ENCODE data around the gene DYRK1A. TPM values are rescaled to one million over a fixed set of nuclear protein-coding genes. Genes with fewer than 3 reads are reported as not detected.

The DYRK1A gene
- total and polyA plus RNA-seq, 10 of the 15 experiments (the other 5 are each of a cell fraction or from before 2014, with no cell fraction given) = 2.4 to 68.6 (median 30.7) TPM

- no peaks in the 10 kb centered on the region for H3K4me1 ChIP-seq (ENCODE audit: control insufficient read depth, insufficient read depth, low read length)
- RAD21 ChIA-PET (ENCODE audit: unreplicated experiment) = no interaction called here
- H3K27ac ChIP-seq (ENCODE audit: control insufficient read depth, insufficient read depth) = no peak overlapping the region
- intact Hi-C loops (cut with micrococcal nuclease; ENCODE audit: unreplicated experiment) (no loop called here), in situ Hi-C loops (cut with MboI) (no loop called here)
- 100% methylated on average over 3 of the region's 3 CpGs for WGBS (ENCODE audit: insufficient coverage, insufficient replicate concordance, low lambda C conversion rate, missing lambda C conversion rate)
- H2AFZ ChIP-seq (ENCODE audit: control insufficient read depth, low read depth, low read length) = no peak overlapping the region
- peaks cover 11% of the 10 kb centered on the region for H4K20me1 ChIP-seq (ENCODE audit: control insufficient read depth, insufficient read depth)
- CTCF ChIA-PET = no interaction called here
- peaks cover 89% of the 10 kb centered on the region for H3K79me2 ChIP-seq (ENCODE audit: control insufficient read depth, insufficient read depth, low read length)
- POLR2A ChIA-PET = no interaction called here
- no TSS peak for BruUV-seq (replicated peaks)
- ATAC-seq (no peak), FAIRE-seq (no peak), DNase-seq (ENCODE audit: low read depth, low spot score) (no peak)
- H3K9me3 ChIP-seq (replicated peaks; ENCODE audit: control insufficient read depth, insufficient read depth, low read length) = no peaks in the 10 kb centered on the region; the same call in 2 of the 3 replicates
- H3K27me3 ChIP-seq (replicated peaks in 1 of 2; ENCODE audit: control insufficient read depth in 2 of 2, insufficient read depth in 2 of 2, low read length in 1 of 2) = no peaks in the 10 kb centered on the region
- H3K4me2 ChIP-seq (ENCODE audit: control insufficient read depth, insufficient read depth) = no peak overlapping the region
- no peak overlapping the region for H3K4me3 ChIP-seq
- H3K36me3 ChIP-seq (ENCODE audit: control insufficient read depth in 2 of 2, insufficient read depth in 2 of 2, low read length in 1 of 2) = peaks cover 2 to 4% of the 10 kb centered on the region in 2 experiments; a peak in 3 of 4 replicates
- no peak overlapping the region for H3K9ac ChIP-seq (ENCODE audit: control insufficient read depth, insufficient read depth, low read length)
- SMC1A ChIA-PET (ENCODE audit: uncharacterized antibody, unreplicated experiment) = no interaction called here
- no peak for TF ChIP-seq CBX3 (IDR thresholded peaks at IDR 0.05; ENCODE audit: borderline replicate concordance, low read depth)
- no peak for TF ChIP-seq NBN (IDR thresholded peaks at IDR 0.05)
- TF ChIP-seq ZNF207 (IDR thresholded peaks at IDR 0.05; ENCODE audit: borderline replicate concordance) = no peak
- no peak for TF ChIP-seq CHD1 (IDR thresholded peaks at IDR 0.05; ENCODE audit: low read depth, low read length)
- TF ChIP-seq NKRF (conservative IDR thresholded peaks at IDR 0.05) = no peak
- TF ChIP-seq ASH2L (IDR thresholded peaks at IDR 0.05; ENCODE audit: borderline replicate concordance, low read depth) = no peak
These were observed 27.2 kb downstream of the DYRK1A start for GRCh38 chr21:37393786-37394185.

- BruUV-seq (replicated peaks) = no TSS peak
- peaks cover 9% of the 10 kb centered on the region; the same call in 1 of the 2 replicates for H4K20me1 ChIP-seq (ENCODE audit: control insufficient read depth, insufficient read depth)
- peaks cover 93% of the 10 kb centered on the region for H3K79me2 ChIP-seq (ENCODE audit: control insufficient read depth, insufficient read depth, low read length)
- FAIRE-seq (no peak), ATAC-seq (no peak), DNase-seq (ENCODE audit: low read depth, low spot score) (no peak)
- in situ Hi-C loops (cut with MboI) = no loop called here
- RAD21 ChIA-PET (ENCODE audit: unreplicated experiment) = no interaction called here
- no peak overlapping the region for H3K4me2 ChIP-seq (ENCODE audit: control insufficient read depth, insufficient read depth)
- SMC1A ChIA-PET (ENCODE audit: uncharacterized antibody, unreplicated experiment) = no interaction called here
- POLR2A ChIA-PET = no interaction called here
- H3K36me3 ChIP-seq (ENCODE audit: control insufficient read depth in 2 of 2, insufficient read depth in 2 of 2, low read length in 1 of 2) = peaks cover 2 to 4% of the 10 kb centered on the region in 2 experiments; a peak in 3 of 4 replicates
- no peak overlapping the region for H3K27ac ChIP-seq (ENCODE audit: control insufficient read depth, insufficient read depth)
- peaks cover 4% of the 10 kb centered on the region for H3K9me3 ChIP-seq (replicated peaks; ENCODE audit: control insufficient read depth, insufficient read depth, low read length)
- intact Hi-C loops (cut with micrococcal nuclease; ENCODE audit: unreplicated experiment) = no loop called here
- H2AFZ ChIP-seq (ENCODE audit: control insufficient read depth, low read depth, low read length) = no peak overlapping the region
- H3K4me3 ChIP-seq = no peak overlapping the region
- H3K27me3 ChIP-seq (replicated peaks in 1 of 2; ENCODE audit: control insufficient read depth in 2 of 2, insufficient read depth in 2 of 2, low read length in 1 of 2) = no peaks in the 10 kb centered on the region
- no peak overlapping the region for H3K9ac ChIP-seq (ENCODE audit: control insufficient read depth, insufficient read depth, low read length)
- CTCF ChIA-PET = no interaction called here
- 74% methylated on average over 2 of the region's 2 CpGs for whole genome bisulfite sequencing (ENCODE audit: insufficient coverage, insufficient replicate concordance, low lambda C conversion rate, missing lambda C conversion rate)
- no peaks in the 10 kb centered on the region for H3K4me1 ChIP-seq (ENCODE audit: control insufficient read depth, insufficient read depth, low read length)
- TF ChIP-seq MXI1 (IDR thresholded peaks at IDR 0.05; ENCODE audit: low read depth, low read length) = no peak
- TF ChIP-seq RAD51 (IDR thresholded peaks at IDR 0.05) = no peak
- no peak for TF ChIP-seq MLLT1 (IDR thresholded peaks at IDR 0.05)
- TF ChIP-seq SUZ12 (IDR thresholded peaks at IDR 0.05; ENCODE audit: unreplicated experiment) = no peak
- TF ChIP-seq RCOR1 (conservative IDR thresholded peaks at IDR 0.05; ENCODE audit: low read depth, low read length) = no peak
- TF ChIP-seq TBL1XR1 (IDR thresholded peaks at IDR 0.05; ENCODE audit: low read depth, low read length) = no peak
- TF ChIP-seq PML (IDR thresholded peaks at IDR 0.05; ENCODE audit: low read length) = no peak
These were observed 29.4 kb downstream of the DYRK1A start for GRCh38 chr21:37395961-37396360.

Measured in GM12878 (cell line).